Upper lobe of right lung (tissue), 1 donor: ENCODE data around the gene ZNF274. TPM values are rescaled to one million over a fixed set of nuclear protein-coding genes. Genes with fewer than 3 reads are reported as not detected.
A peak's percentile ranks its signal among the peaks of the same experiment; 100 is the strongest.
"Not testable (repeated sequence)": the region's sequence is repeated elsewhere in the genome, so short reads cannot be mapped to it uniquely, and the experiment has no call there.

Source experiments
- ATAC-seq: fragments of 200-7000 bp; cut with Tn5 transposase; one replicate; pipeline ENCODE4 v1.9.1; 2020; ENCODE audit warnings: mild to moderate bottlenecking, moderate library complexity
- DNase-seq: peaks from one replicate; pipeline ENCODE4 v3.0.0-alpha.2; 2020
- H3K27ac ChIP-seq: fragments of 200-600 bp; one replicate; pipeline ENCODE4 v1.8.0; 2022
- H3K27me3 ChIP-seq: fragments of 200-600 bp; one replicate; pipeline ENCODE4 v1.8.0; 2022; ENCODE audit warnings: mild to moderate bottlenecking
- H3K36me3 ChIP-seq: fragments of 200-600 bp; one replicate; pipeline ENCODE4 v1.8.0; 2022
- H3K4me1 ChIP-seq: fragments of 200-600 bp; one replicate; pipeline ENCODE4 v1.8.0; 2022
- H3K4me3 ChIP-seq: fragments of 200-600 bp; one replicate; pipeline ENCODE4 v1.8.0; 2022; ENCODE audit warnings: mild to moderate bottlenecking
- H3K9me3 ChIP-seq: fragments of 200-600 bp; one replicate; pipeline ENCODE4 v1.8.0; 2022
- intact Hi-C: fragments of 100-400 bp; cut with DNase I; formaldehyde crosslinking; loops from one replicate; pipeline ENCODE4 v1.11.0; 2022
- total RNA-seq: library from RNA; stranded (reverse); fragmentation: NEBNext Ultra II Directional; extraction: Animal tissue kit (Norgen Biotek cat#: 25700); gene quantifications from one replicate; pipeline ENCODE4 v1.2.1, GENCODE V29; 2021
- TF ChIP-seq, protein P1 (sequence below): fragments of 200-600 bp; IDR thresholded peaks from one replicate; pipeline ENCODE4 v1.8.0; 2022; ENCODE audit warnings: antibody characterized with exemption
- donor health status: DM: no; HTN: yes; CAD: no; lungs with severe emphysema.

ZNF274 gene
- total RNA-seq, 1 donor from 2014 or later, result 31.9 TPM

GRCh38 chr19:58229255-58229639, 46.4 kb downstream of the ZNF274 start:
- DNase-seq (no peak), ATAC-seq (no peak)
- peaks cover 18% of the 10 kb centered on the region for H3K9me3 ChIP-seq
- peak overlapping the region; percentile 96 for H3K4me3 ChIP-seq
- peaks cover 37% of the 10 kb centered on the region for H3K36me3 ChIP-seq
- intact Hi-C loops, result no loop called here
- H3K4me1 ChIP-seq, result peaks cover 10% of the 10 kb centered on the region
- H3K27me3 ChIP-seq, result no peaks in the 10 kb centered on the region
- peak overlapping the region; percentile 78 for H3K27ac ChIP-seq
- TF ChIP-seq, protein P1, sequence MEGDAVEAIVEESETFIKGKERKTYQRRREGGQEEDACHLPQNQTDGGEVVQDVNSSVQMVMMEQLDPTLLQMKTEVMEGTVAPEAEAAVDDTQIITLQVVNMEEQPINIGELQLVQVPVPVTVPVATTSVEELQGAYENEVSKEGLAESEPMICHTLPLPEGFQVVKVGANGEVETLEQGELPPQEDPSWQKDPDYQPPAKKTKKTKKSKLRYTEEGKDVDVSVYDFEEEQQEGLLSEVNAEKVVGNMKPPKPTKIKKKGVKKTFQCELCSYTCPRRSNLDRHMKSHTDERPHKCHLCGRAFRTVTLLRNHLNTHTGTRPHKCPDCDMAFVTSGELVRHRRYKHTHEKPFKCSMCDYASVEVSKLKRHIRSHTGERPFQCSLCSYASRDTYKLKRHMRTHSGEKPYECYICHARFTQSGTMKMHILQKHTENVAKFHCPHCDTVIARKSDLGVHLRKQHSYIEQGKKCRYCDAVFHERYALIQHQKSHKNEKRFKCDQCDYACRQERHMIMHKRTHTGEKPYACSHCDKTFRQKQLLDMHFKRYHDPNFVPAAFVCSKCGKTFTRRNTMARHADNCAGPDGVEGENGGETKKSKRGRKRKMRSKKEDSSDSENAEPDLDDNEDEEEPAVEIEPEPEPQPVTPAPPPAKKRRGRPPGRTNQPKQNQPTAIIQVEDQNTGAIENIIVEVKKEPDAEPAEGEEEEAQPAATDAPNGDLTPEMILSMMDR, result no peak

DNA sequence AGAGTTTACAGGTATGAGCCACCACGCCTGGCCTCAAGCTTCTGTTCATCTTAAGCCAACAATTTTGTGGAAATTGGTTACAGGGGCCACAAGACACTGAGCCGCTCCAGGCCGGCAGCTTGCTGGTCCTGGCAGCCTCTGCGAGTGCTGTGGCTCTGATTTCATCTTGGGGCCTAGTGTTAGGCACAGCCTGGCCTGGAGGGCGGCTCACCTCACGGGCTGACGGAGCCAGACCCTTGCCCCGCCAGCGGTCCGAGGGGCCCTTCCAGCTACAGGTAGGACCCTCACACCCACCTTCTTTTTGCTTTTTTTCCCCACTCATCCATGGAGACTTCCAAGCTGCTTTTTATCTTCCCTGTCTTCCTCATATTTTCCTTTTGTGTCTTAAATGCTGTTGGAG, 54.5 kb downstream of the ZNF274 start:
- peaks cover 42% of the 10 kb centered on the region for H3K36me3 ChIP-seq
- no peak overlapping the region for H3K4me3 ChIP-seq
- no peaks in the 10 kb centered on the region for H3K4me1 ChIP-seq
- DNase-seq, result no peak
- H3K27ac ChIP-seq, result no peak overlapping the region
- intact Hi-C loops, result no loop called here
- H3K9me3 ChIP-seq, result peaks cover 61% of the 10 kb centered on the region
- TF ChIP-seq, protein P1, result no peak
- H3K27me3 ChIP-seq, result no peaks in the 10 kb centered on the region
- no peak for ATAC-seq

- Histone ChIP-seq H3K36me3 (peaks cover 46% of the 10 kb centered on the region), H3K4me1 (no peaks in the 10 kb centered on the region)
- intact Hi-C loops, result no loop called here
Measured at GRCh38 chr19:58243351-58243750, 60.5 kb downstream of the ZNF274 start.

DNA sequence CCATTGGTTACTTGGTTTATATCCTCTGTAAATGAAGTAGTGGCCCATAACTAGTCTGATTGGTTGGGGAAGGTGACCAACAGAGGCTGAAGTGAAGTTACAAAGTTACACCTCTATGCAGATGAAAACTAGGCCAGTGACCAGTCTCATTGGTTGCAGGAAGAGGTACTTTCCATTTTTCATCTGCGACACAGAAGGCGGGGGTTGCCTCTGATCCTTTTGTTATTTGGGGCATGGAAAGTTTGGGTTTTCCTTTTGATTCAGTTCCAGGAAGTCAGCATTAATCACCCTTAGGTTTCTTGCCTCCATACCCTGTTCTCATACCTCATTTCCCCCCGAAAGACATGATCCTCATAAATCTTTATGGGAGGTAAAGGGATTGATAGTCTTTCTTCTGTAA, 66.0 kb downstream of the ZNF274 start:
- H3K4me3 ChIP-seq, result no peak overlapping the region
- no peaks in the 10 kb centered on the region for H3K27me3 ChIP-seq
- no peaks in the 10 kb centered on the region for H3K4me1 ChIP-seq
- ATAC-seq (no peak), DNase-seq (no peak)
- TF ChIP-seq, protein P1, result no peak
- peaks cover 91% of the 10 kb centered on the region for H3K9me3 ChIP-seq
- intact Hi-C loops, result no loop called here
- peaks cover 64% of the 10 kb centered on the region for H3K36me3 ChIP-seq
- H3K27ac ChIP-seq, result no peak overlapping the region

More at GRCh38 chr19:58243351-58243750, 60.5 kb downstream of the ZNF274 start:
- Histone ChIP-seq H3K27ac (no peak overlapping the region), H3K4me3 (no peak overlapping the region), H3K27me3 (no peaks in the 10 kb centered on the region), H3K9me3 (peaks cover 66% of the 10 kb centered on the region)
- TF ChIP-seq, protein P1, result no peak
- no peak for ATAC-seq
- no peak for DNase-seq

GRCh38 chr19:58252102-58252685, 69.3 kb downstream of the ZNF274 start:
- ATAC-seq (no peak), DNase-seq (no peak)
- Histone ChIP-seq H3K27me3 (no peaks in the 10 kb centered on the region), H3K4me3 (no peak overlapping the region), H3K36me3 (peaks cover 38% of the 10 kb centered on the region), H3K27ac (no peak overlapping the region), H3K4me1 (no peaks in the 10 kb centered on the region), H3K9me3 (peaks cover 96% of the 10 kb centered on the region)
- intact Hi-C loops, result no loop called here
- TF ChIP-seq, protein P1, result no peak

GRCh38 chr19:58258259-58258658, 75.4 kb downstream of the ZNF274 start:
- H3K36me3 ChIP-seq, H3K4me3 ChIP-seq, H3K27me3 ChIP-seq, H3K4me1 ChIP-seq, H3K27ac ChIP-seq, ATAC-seq, intact Hi-C loops, DNase-seq: not testable (repeated sequence)
- H3K9me3 ChIP-seq, result peaks cover 94% of the 10 kb centered on the region
